Activated CD8-positive, alpha-beta memory T cell treated with anti-CD3 and anti-CD28 coated beads, Interleukin-2, amount 50 U/mL, for 24 hours (primary cell): Measurements from ENCODE around the gene DNAAF3.
"Not testable (repeated sequence)": the region's sequence is repeated elsewhere in the genome, so short reads cannot be mapped to it uniquely, and the experiment has no call there.

Experiments
- DNase-seq: peaks from one replicate; pipeline ENCODE4 v3.0.0-alpha.2; 2020; ENCODE audit errors: extremely low read depth

The DNAAF3 gene

GRCh38 chr19:55175117-55175867 is 8.9 kb upstream of the DNAAF3 start:
- no peak for DNase-seq

GRCh38 chr19:55174425-55175116 is 8.2 kb upstream of the DNAAF3 start:
- no peak for DNase-seq

- DNase-seq: no peak
Measured at GRCh38 chr19:55173714-55174409, 7.4 kb upstream of the DNAAF3 start.

GRCh38 chr19:55173186-55173713 is 6.8 kb upstream of the DNAAF3 start:
- no peak for DNase-seq

GRCh38 chr19:55172741-55173140 is 6.3 kb upstream of the DNAAF3 start:
- no peak for DNase-seq

- not testable (repeated sequence) for DNase-seq
Measured at GRCh38 chr19:55172318-55172717, 5.9 kb upstream of the DNAAF3 start.

- DNase-seq: no peak
Measured at GRCh38 chr19:55171440-55171839, 5.0 kb upstream of the DNAAF3 start.

- DNase-seq: no peak
Measured at GRCh38 chr19:55169136-55169535, 2.7 kb upstream of the DNAAF3 start.

- DNase-seq: no peak
Measured at GRCh38 chr19:55165952-55166529, 372 bp downstream of the DNAAF3 start.

- DNase-seq: no peak
Measured at GRCh38 chr19:55161571-55162322, 4.7 kb downstream of the DNAAF3 start.

GRCh38 chr19:55160986-55161365 is 5.4 kb downstream of the DNAAF3 start:
- no peak for DNase-seq

GRCh38 chr19:55160128-55160985 is 6.1 kb downstream of the DNAAF3 start:
- DNase-seq: peak; percentile 71

GRCh38 chr19:55158848-55159749 is 7.3 kb downstream of the DNAAF3 start:
- DNase-seq: no peak

GRCh38 chr19:55158423-55158822 is 8.0 kb downstream of the DNAAF3 start:
- no peak for DNase-seq

- DNase-seq: no peak
Measured at GRCh38 chr19:55157064-55157908, 9.1 kb downstream of the DNAAF3 start, which contains the start of gene TNNI3. Gene TNNI3 (minus strand): TSS chr19:55157732. CDS start chr19:55157589, 143 bp downstream.

- DNase-seq: no peak
Measured at GRCh38 chr19:55156202-55157063, 10.0 kb downstream of the DNAAF3 start.

- DNase-seq: not testable (repeated sequence)
Measured at GRCh38 chr19:55155784-55156183, 10.6 kb downstream of the DNAAF3 start.
